Adipocyte (in vitro differentiated cells): ENCODE measurements around the gene UROC1.

Experiments
- DNase-seq: peaks from one replicate; pipeline ENCODE4 v3.0.0-alpha.2; 2015; ENCODE audit warnings: low read depth
- H3K27me3 ChIP-seq: replicated peaks from 2 replicates; pipeline ENCODE4 v1.7.0; 2013; ENCODE audit warnings: mild to moderate bottlenecking, low read length, moderate library complexity; ENCODE audit not compliant: control insufficient read depth, insufficient read depth
- H3K36me3 ChIP-seq: 2 replicates; pipeline ENCODE4 v1.7.0; 2013; ENCODE audit warnings: low read length, mild to moderate bottlenecking, moderate library complexity; ENCODE audit not compliant: control insufficient read depth, insufficient read depth, severe bottlenecking
- H3K4me1 ChIP-seq: 2 replicates; pipeline ENCODE4 v1.7.0; 2013; ENCODE audit warnings: mild to moderate bottlenecking, low read length, moderate library complexity; ENCODE audit not compliant: control insufficient read depth, insufficient read depth
- H3K4me3 ChIP-seq: 2 replicates; pipeline ENCODE4 v1.7.0; 2013; ENCODE audit warnings: mild to moderate bottlenecking, low read length, moderate library complexity
- H3K9ac ChIP-seq: 2 replicates; pipeline ENCODE4 v1.7.0; 2013; ENCODE audit warnings: mild to moderate bottlenecking, low read length, moderate library complexity
- H3K9me3 ChIP-seq: 2 replicates; pipeline ENCODE4 v1.7.0; 2013; ENCODE audit warnings: mild to moderate bottlenecking, low read length, moderate library complexity; ENCODE audit not compliant: control insufficient read depth

Gene UROC1

DNA sequence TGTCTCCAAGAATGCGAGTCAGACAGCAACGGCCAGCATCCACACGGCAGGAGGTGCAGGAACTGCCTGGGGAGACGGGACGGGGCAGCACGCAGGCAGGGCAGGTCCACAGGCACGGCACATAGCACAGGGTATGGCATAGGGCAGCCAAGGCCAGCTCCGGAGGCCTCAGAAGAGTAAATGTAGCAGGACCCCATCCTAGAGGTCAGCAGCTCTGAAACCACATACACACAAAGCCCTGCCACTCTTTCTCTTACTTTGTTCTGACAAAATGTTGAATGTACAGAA lies 68.7 kb downstream of the UROC1 start:
- no peaks in the 10 kb centered on the region for H3K4me1 ChIP-seq
- peaks cover 59% of the 10 kb centered on the region for H3K36me3 ChIP-seq
- DNase-seq = no peak
- no peak overlapping the region for H3K9ac ChIP-seq
- no peaks in the 10 kb centered on the region for H3K9me3 ChIP-seq
- no peaks in the 10 kb centered on the region for H3K27me3 ChIP-seq
- no peak overlapping the region for H3K4me3 ChIP-seq

DNA sequence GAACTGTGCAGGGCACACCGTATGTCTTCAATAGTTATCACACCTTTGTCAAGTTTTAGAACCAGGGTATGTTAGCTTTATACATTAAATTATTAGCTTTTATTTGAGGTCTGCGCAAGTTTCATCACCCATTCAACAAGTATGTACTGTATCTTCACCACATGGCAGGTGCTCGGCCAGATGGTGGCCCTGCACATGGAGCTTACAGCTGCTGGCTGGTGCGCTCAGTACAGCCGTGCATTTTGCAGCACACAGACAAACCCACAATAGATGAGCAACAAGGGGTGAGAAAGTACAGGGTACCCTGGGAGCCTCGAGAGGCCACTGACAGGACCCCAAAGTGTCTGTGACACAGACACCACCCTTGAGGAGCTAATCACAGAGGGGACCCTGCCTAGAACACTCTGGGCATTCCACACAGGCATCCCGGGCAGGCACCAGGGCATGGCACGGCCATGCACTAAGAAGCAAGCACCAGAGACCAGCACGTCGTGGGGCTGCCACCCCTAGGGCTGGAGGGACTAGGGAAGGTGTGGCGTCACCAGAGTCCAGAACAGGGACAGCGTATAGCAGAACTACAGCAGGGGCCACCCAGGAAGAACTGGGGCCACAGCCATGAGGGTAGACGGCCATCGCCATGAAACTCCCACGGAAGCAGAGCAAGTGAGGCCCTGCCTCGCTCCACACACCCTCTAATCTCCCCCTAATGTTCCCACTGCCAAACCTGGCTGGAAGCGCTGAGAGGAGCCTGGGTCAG lies 69.3 kb downstream of the UROC1 start:
- no peaks in the 10 kb centered on the region for H3K4me1 ChIP-seq
- no peaks in the 10 kb centered on the region for H3K27me3 ChIP-seq
- no peaks in the 10 kb centered on the region for H3K9me3 ChIP-seq
- no peak overlapping the region for H3K4me3 ChIP-seq
- no peak for DNase-seq
- H3K36me3 ChIP-seq = peaks cover 57% of the 10 kb centered on the region
- no peak overlapping the region for H3K9ac ChIP-seq

DNA sequence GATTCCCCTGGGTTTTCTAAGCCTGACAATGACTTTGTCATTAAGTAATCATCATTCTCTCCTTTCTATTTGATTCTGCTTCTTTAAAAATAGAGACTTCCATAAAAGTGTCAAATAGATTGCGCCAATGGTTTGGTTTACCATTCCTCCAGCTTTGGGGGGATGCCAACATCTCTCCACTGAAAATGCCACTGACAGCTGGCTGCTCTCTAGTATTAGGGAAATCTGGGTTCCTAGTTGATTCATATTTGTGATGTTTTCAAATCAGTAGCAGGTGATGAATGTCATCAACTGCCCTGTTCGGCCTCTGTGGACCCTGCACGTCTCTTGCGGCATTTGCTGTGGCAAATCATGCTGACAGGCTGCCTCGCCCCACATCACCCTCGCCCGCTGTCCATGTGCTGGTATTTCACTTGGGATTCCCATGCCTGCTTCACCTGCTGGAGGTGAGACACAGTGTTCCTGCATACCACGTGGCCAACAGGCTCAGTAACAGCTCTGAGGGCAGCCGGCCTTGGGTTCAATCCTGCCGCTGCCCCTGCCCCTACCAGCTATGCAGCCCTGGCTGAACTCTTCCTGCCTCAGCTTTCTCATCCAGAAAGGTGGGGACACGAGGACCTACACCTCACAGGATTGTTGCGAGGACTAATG lies 70.0 kb downstream of the UROC1 start:
- no peak for DNase-seq

DNA sequence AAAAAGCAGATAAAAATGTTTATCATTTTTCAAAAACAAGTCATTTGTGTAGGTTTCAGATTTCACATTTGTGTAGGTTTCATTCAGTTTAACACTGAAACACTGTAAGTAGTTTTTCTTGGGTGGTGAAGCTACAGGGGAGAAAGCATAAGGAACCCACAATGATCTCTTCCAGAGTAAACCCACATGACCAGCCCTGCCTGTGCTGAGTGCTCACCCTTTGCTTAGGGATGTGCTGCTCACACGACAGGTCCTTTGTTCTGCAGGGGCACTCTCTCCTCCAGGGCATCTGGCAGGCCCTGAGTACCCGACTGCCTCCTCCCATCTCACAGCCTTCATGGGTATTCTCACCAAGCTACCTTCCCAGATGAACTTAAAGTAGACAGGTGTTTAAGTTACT lies 70.8 kb downstream of the UROC1 start:
- Histone ChIP-seq H3K36me3 (peaks cover 49% of the 10 kb centered on the region), H3K9ac (no peak overlapping the region), H3K9me3 (no peaks in the 10 kb centered on the region), H3K27me3 (no peaks in the 10 kb centered on the region), H3K4me3 (no peak overlapping the region), H3K4me1 (no peaks in the 10 kb centered on the region)
- DNase-seq = peak; percentile 25

More for the DNA sequence above, 70.0 kb downstream of the UROC1 start:
- Histone ChIP-seq H3K9ac (no peak overlapping the region), H3K4me3 (no peak overlapping the region), H3K36me3 (peaks cover 54% of the 10 kb centered on the region), H3K27me3 (no peaks in the 10 kb centered on the region), H3K4me1 (no peaks in the 10 kb centered on the region), H3K9me3 (no peaks in the 10 kb centered on the region)

DNA sequence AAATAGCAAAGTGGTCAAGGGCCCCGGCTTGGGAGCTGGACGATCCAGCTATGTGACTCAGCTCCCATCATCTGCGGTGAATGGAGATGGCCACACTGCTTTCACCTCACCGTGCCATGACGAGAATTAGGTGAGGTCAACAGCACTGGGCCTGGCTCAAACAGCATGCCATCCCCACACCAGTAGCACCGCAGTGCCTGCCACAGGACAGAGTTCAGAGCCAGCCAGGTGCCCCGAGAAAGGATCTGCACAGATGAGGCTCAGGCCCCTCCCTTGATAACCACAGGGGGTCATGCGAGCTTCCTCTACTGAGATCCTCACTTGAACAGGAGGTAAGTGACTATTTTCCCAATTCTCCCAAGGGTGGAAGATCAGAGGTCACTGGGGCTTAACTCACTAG lies 71.3 kb downstream of the UROC1 start:
- H3K9me3 ChIP-seq = no peaks in the 10 kb centered on the region
- no peaks in the 10 kb centered on the region for H3K27me3 ChIP-seq
- peaks cover 46% of the 10 kb centered on the region for H3K36me3 ChIP-seq
- DNase-seq = no peak
- no peak overlapping the region for H3K9ac ChIP-seq
- H3K4me3 ChIP-seq = no peak overlapping the region
- H3K4me1 ChIP-seq = no peaks in the 10 kb centered on the region

DNA sequence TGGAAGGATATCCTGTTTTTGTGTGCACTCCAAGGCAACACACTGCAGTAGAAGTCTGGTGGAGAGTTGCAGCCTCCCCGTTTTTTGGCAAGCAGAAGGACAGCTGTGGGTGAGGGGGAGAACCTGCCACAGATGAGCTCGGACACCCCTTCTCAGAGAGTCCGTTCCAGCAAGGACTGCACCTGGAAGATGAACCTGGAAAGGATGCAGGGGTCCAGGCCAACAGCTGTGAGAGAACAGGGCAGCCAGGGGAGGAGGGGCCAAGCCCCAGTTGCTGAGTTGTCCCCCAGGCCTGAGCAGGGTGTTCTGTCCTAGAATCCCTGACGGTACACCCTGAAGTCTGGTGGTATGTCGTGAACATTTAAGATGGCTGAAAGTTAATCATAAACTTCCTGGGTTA lies 72.1 kb downstream of the UROC1 start:
- Histone ChIP-seq H3K9me3 (no peaks in the 10 kb centered on the region), H3K9ac (no peak overlapping the region), H3K27me3 (no peaks in the 10 kb centered on the region), H3K36me3 (peaks cover 43% of the 10 kb centered on the region), H3K4me3 (no peak overlapping the region), H3K4me1 (no peaks in the 10 kb centered on the region)
- no peak for DNase-seq

DNA sequence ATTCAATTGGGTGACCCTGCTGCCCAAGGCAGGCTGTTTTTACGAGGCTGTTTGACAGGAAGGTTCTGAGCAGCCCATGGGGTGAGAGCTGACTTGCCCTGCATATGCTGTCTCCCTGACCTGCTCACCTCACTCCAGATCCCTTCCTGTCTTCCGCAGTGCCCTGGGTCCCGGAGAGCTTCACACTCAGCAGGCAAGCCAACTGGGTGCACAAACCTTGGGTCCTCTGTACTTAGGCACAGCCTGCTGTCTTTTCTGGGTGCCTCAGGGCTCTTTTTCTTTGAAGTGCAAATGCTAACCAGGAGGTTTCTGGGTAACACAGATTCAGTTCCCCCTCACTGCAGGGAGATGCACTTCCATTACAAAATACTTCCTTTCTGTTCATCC lies 74.7 kb downstream of the UROC1 start:
- Histone ChIP-seq H3K36me3 (peaks cover 43% of the 10 kb centered on the region), H3K27me3 (no peaks in the 10 kb centered on the region), H3K9ac (no peak overlapping the region), H3K4me3 (no peak overlapping the region), H3K4me1 (no peaks in the 10 kb centered on the region), H3K9me3 (no peaks in the 10 kb centered on the region)
- no peak for DNase-seq

DNA sequence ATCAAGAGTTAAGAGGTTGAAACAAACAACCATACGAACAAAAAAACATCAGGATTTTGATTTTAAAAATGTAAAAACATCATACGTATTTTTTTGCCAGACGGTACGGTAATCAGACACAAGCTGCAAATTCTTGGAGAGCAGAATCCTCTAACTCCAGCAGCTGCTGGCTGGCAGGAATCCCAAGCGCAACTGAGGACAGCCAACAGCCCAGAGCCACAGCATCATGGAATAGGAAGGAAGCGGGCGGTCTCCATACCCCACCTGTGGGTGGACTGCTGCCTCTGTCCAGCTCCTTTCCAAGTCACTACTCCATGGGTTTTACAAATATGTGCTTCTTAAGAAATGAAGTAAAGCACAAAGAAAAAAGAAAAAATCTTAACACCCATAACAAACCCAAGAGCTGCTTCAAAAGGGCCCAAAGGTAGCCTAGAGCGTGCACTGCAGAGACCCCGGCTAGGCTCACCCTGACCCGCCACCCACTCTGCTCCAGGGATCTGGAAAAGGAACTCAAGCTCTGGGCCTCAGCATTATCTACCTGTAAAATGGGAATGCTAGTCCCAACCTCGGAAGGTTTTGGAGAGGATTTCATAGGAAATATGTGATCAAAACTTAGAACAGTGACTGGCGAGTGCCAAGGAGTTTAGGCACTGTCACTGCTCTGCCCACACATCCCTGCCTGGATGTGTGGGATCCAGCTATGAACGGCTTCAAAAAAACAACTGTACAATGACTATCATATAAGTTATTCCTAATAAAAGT lies 75.3 kb downstream of the UROC1 start:
- no peak for DNase-seq
- no peak overlapping the region for H3K9ac ChIP-seq

DNA sequence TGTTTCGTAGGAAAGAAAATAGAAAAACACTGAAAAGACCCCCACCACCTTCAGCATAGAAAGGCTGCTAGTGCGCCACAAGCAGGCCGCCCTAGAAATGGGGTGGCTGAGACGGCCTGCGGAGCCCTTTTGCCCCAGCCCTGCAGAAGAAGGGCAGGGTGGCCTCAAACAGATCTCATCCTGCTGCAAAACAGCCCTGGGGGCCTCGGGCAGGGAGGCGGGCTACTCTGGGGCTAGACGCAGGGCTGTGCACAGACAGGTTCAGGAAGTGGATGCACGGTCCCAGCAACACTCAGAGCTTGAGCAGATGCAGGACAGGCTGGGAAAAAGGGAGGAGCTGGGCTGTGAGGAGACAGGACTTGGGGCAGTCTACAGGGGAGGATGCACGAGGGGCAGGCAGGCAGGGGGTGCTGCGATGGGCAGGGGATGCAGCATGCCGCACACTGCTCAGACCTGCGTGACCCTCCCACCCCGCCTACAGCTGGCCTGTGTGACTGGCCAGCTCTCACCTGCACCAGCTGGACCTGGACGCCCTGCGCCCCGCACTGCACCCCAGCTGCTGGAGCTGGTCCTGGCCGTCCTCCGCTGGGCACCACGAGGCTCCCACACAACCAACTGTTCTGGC lies 76.2 kb downstream of the UROC1 start:
- no peak overlapping the region for H3K4me3 ChIP-seq
- no peaks in the 10 kb centered on the region for H3K9me3 ChIP-seq
- no peaks in the 10 kb centered on the region for H3K4me1 ChIP-seq
- no peaks in the 10 kb centered on the region for H3K27me3 ChIP-seq
- no peak for DNase-seq
- H3K36me3 ChIP-seq = peaks cover 51% of the 10 kb centered on the region
- H3K9ac ChIP-seq = no peak overlapping the region

More for the DNA sequence above, 75.3 kb downstream of the UROC1 start:
- Histone ChIP-seq H3K4me3 (no peak overlapping the region), H3K27me3 (no peaks in the 10 kb centered on the region), H3K36me3 (peaks cover 42% of the 10 kb centered on the region), H3K4me1 (no peaks in the 10 kb centered on the region), H3K9me3 (no peaks in the 10 kb centered on the region)

DNA sequence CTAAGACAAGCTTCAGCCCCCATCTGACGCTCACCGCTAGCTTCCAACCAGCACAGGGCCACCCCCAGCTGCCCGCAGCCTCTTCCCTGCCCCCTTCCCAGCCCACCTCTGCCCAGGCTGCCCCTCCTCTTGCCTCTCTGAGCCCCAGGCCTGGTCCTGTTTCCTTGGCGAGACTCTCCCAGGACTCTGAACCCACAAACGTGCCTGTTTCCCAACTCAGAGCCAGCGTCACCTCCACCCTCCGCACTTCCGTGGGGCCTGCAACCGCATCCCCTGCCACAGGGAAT lies 76.9 kb downstream of the UROC1 start:
- H3K27me3 ChIP-seq = no peaks in the 10 kb centered on the region
- DNase-seq = no peak
- H3K4me3 ChIP-seq = no peak overlapping the region
- H3K36me3 ChIP-seq = peaks cover 57% of the 10 kb centered on the region
- H3K4me1 ChIP-seq = no peaks in the 10 kb centered on the region
- no peak overlapping the region for H3K9ac ChIP-seq
- H3K9me3 ChIP-seq = no peaks in the 10 kb centered on the region

GRCh38 chr3:126439968-126440708 lies 77.4 kb downstream of the UROC1 start:
- no peak overlapping the region for H3K9ac ChIP-seq
- H3K4me3 ChIP-seq = no peak overlapping the region
- no peak for DNase-seq
- H3K9me3 ChIP-seq = no peaks in the 10 kb centered on the region
- no peaks in the 10 kb centered on the region for H3K27me3 ChIP-seq
- H3K4me1 ChIP-seq = no peaks in the 10 kb centered on the region
- peaks cover 57% of the 10 kb centered on the region for H3K36me3 ChIP-seq
